OCI-LY1 (cell line): Measurements from ENCODE around the gene FILIP1L.

Experiments used
- CTCF ChIP-seq: fragments of 200-600 bp; sonication (generic), shearing (Covaris generic); IDR thresholded peaks from 2 replicates; pipeline ENCODE4 v1.5.1; 2017; ENCODE audit warnings: mild to moderate bottlenecking, antibody characterized with exemption, low read length, moderate library complexity, mixed read lengths
- EZH2 ChIP-seq: fragments of 200-600 bp; sonication (generic), shearing (Covaris generic); IDR thresholded peaks from 2 replicates; pipeline ENCODE4 v1.8.0; 2017; ENCODE audit warnings: borderline replicate concordance, mixed run types, mild to moderate bottlenecking, antibody characterized with exemption, low read length, moderate library complexity, mixed read lengths

DNA sequence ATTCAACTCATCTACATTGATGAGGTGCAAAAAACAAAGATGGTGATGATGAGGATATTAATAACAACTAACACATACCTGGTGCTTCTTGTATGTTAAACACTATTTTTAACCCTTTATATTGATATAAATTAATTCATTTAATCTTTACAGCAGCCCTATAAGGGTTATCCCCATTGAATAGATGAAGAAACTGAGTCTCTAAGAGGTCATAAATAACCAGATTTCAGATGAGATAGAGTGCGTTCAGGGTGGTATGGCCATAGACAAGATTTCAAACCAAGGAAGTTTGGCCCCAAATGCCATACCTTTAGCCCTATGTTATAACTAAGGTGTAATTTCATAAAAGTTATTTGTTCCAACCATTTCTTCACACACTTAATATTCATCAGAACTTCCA lies 214.1 kb downstream of the FILIP1L start:
- no peak for TF ChIP-seq CTCF
- no peak for TF ChIP-seq EZH2
